H9 (cell line): ENCODE measurements around the gene TANK. TPM values are rescaled to one million over a fixed set of nuclear protein-coding genes. Genes with fewer than 3 reads are reported as not detected.

Experiments
- DNase-seq: peaks from one replicate; pipeline ENCODE4 v3.0.0-alpha.2; 2017
- H2AFZ ChIP-seq: one replicate; pipeline ENCODE4 v1.6.1; 2013; ENCODE audit warnings: mild to moderate bottlenecking, low read length, control low read depth, moderate library complexity
- H2AK5ac ChIP-seq: 2 replicates; pipeline ENCODE4 v1.6.1; 2013; ENCODE audit warnings: low read length, control low read depth, mixed read lengths; ENCODE audit not compliant: insufficient read length
- H2BK120ac ChIP-seq: one replicate; pipeline ENCODE4 v1.6.1; 2013; ENCODE audit warnings: low read depth, mild to moderate bottlenecking, low read length, control low read depth, inconsistent platforms; ENCODE audit not compliant: poor library complexity, severe bottlenecking
- H2BK12ac ChIP-seq: 2 replicates; pipeline ENCODE4 v1.6.1; 2013; ENCODE audit warnings: low read length, control low read depth, mixed read lengths, low read depth; ENCODE audit not compliant: insufficient read length
- H2BK15ac ChIP-seq: 2 replicates; pipeline ENCODE4 v1.6.1; 2013; ENCODE audit warnings: low read depth, low read length, control low read depth
- H2BK20ac ChIP-seq: one replicate; pipeline ENCODE4 v1.6.1; 2013; ENCODE audit warnings: low read depth, mild to moderate bottlenecking, low read length, control low read depth, inconsistent platforms; ENCODE audit not compliant: poor library complexity, severe bottlenecking
- H2BK5ac ChIP-seq: 2 replicates; pipeline ENCODE4 v1.6.1; 2013; ENCODE audit warnings: low read length, control low read depth, mixed read lengths; ENCODE audit not compliant: insufficient read length
- H3K14ac ChIP-seq: 2 replicates; pipeline ENCODE4 v1.6.1; 2013; ENCODE audit warnings: low read length, control low read depth; ENCODE audit not compliant: insufficient read depth
- H3K18ac ChIP-seq: 2 replicates; pipeline ENCODE4 v1.6.1; 2013; ENCODE audit warnings: low read depth, mild to moderate bottlenecking, mixed read lengths, low read length, control low read depth; ENCODE audit not compliant: insufficient read length
- H3K23ac ChIP-seq: 2 replicates; pipeline ENCODE4 v1.6.1; 2013; ENCODE audit warnings: low read length, control low read depth, mixed read lengths, low read depth; ENCODE audit not compliant: insufficient read length
- H3K23me2 ChIP-seq: 2 replicates; pipeline ENCODE4 v1.6.1; 2013; ENCODE audit warnings: low read depth, mild to moderate bottlenecking, mixed read lengths, low read length, control low read depth; ENCODE audit not compliant: insufficient read length, poor library complexity, severe bottlenecking
- H3K27ac ChIP-seq: 2 replicates; pipeline ENCODE4 v1.5.1; 2013; ENCODE audit warnings: low read length, control low read depth, mixed read lengths, low read depth; ENCODE audit not compliant: insufficient read length
- H3K27me3 ChIP-seq: 2 replicates; pipeline ENCODE4 v1.6.1; 2013; ENCODE audit warnings: low read length, control low read depth, inconsistent platforms; ENCODE audit not compliant: insufficient read depth
- H3K4ac ChIP-seq: 2 replicates; pipeline ENCODE4 v1.6.1; 2013; ENCODE audit warnings: low read depth, mild to moderate bottlenecking, control low read depth, inconsistent platforms, low read length, moderate library complexity
- H3K4me1 ChIP-seq: 2 replicates; pipeline ENCODE4 v1.6.1; 2013; ENCODE audit warnings: low read length, control low read depth, inconsistent platforms; ENCODE audit not compliant: insufficient read depth
- H3K4me2 ChIP-seq: 2 replicates; pipeline ENCODE4 v1.6.1; 2013; ENCODE audit warnings: low read length, control low read depth, mixed read lengths; ENCODE audit not compliant: insufficient read length, insufficient read depth
- H3K56ac ChIP-seq: 2 replicates; pipeline ENCODE4 v1.6.1; 2013; ENCODE audit warnings: low read depth, mild to moderate bottlenecking, mixed read lengths, low read length, control low read depth; ENCODE audit not compliant: insufficient read length
- H3K79me1 ChIP-seq: 2 replicates; pipeline ENCODE4 v1.6.1; 2013; ENCODE audit warnings: low read depth, mild to moderate bottlenecking, moderate library complexity, low read length, control low read depth, inconsistent platforms; ENCODE audit not compliant: insufficient read depth, poor library complexity, severe bottlenecking
- H3K79me2 ChIP-seq: 2 replicates; pipeline ENCODE4 v1.6.1; 2013; ENCODE audit warnings: low read length, control low read depth, inconsistent platforms; ENCODE audit not compliant: insufficient read depth
- H3K9ac ChIP-seq: 2 replicates; pipeline ENCODE4 v1.6.1; 2013; ENCODE audit warnings: low read length, control low read depth, mixed read lengths; ENCODE audit not compliant: insufficient read length; ENCODE audit errors: extremely low read depth
- H3K9me3 ChIP-seq: one replicate; pipeline ENCODE4 v1.6.1; 2013; ENCODE audit warnings: low read depth, low read length, inconsistent platforms; ENCODE audit not compliant: control insufficient read depth
- H3T11ph ChIP-seq: one replicate; pipeline ENCODE4 v1.6.1; 2013; ENCODE audit warnings: mild to moderate bottlenecking, low read length, control low read depth, inconsistent platforms
- H4K20me1 ChIP-seq: one replicate; pipeline ENCODE4 v1.6.1; 2013; ENCODE audit not compliant: control insufficient read depth, insufficient read length, insufficient read depth
- H4K5ac ChIP-seq: 2 replicates; pipeline ENCODE4 v1.6.1; 2013; ENCODE audit warnings: low read depth, mild to moderate bottlenecking, mixed read lengths, low read length, control low read depth; ENCODE audit not compliant: insufficient read length
- H4K8ac ChIP-seq: replicated peaks from 2 replicates; pipeline ENCODE4 v1.6.1; 2013; ENCODE audit warnings: low read length, control low read depth, mixed read lengths, low read depth; ENCODE audit not compliant: insufficient read length
- H4K91ac ChIP-seq: 2 replicates; pipeline ENCODE4 v1.6.1; 2013; ENCODE audit warnings: low read depth, mild to moderate bottlenecking, moderate library complexity, mixed read lengths, low read length, control low read depth; ENCODE audit not compliant: insufficient read length
- H3K27ac Mint-ChIP-seq, 3 experiments: 2 replicates in 2 of 3; 3 replicates in 1 of 3; pipeline ENCODE4 v1.8.0; 2020 to 2021; ENCODE audit warnings: mixed read lengths in 3 of 3, mild to moderate bottlenecking in 1 of 3, moderate library complexity in 1 of 3
- H3K27me3 Mint-ChIP-seq: 2 replicates; pipeline ENCODE4 v1.8.0; 2021; ENCODE audit warnings: low read depth, mild to moderate bottlenecking, moderate library complexity, mixed read lengths
- H3K36me3 Mint-ChIP-seq, 3 experiments: 2 replicates in 2 of 3; 3 replicates in 1 of 3; pipeline ENCODE4 v1.8.0; 2020 to 2021; ENCODE audit warnings: low read depth in 3 of 3, mixed read lengths in 3 of 3; ENCODE audit not compliant: insufficient read depth in 1 of 3
- H3K4me1 Mint-ChIP-seq, 2 experiments: 2 replicates each; pipeline ENCODE4 v1.8.0; 2020; ENCODE audit warnings: mixed read lengths in 2 of 2
- H3K4me3 Mint-ChIP-seq, 2 experiments: 2 replicates in 1 of 2; 3 replicates in 1 of 2; pipeline ENCODE4 v1.8.0; 2020 to 2021; ENCODE audit warnings: mild to moderate bottlenecking in 2 of 2, mixed read lengths in 2 of 2, moderate library complexity in 1 of 2
- H3K9me3 Mint-ChIP-seq, 2 experiments: 2 replicates in 1 of 2; 3 replicates in 1 of 2; pipeline ENCODE4 v1.8.0; 2020; ENCODE audit warnings: mild to moderate bottlenecking in 2 of 2, mixed read lengths in 2 of 2, moderate library complexity in 1 of 2
- WGBS: extraction: QIAGEN DNeasy Blood & Tissue Kit; methylation state at CpG from one replicate; pipeline ENCODE4 v1.1.7; 2013; ENCODE audit warnings: missing lambda C conversion rate, low lambda C conversion rate, mixed read lengths; ENCODE audit not compliant: insufficient read length; ENCODE audit errors: extremely low coverage; 5-methylcytosine and 5-hydroxymethylcytosine counted together
- total RNA-seq: library from RNA; stranded (reverse); gene quantifications from 2 replicates; pipeline ENCODE4 v1.2.1, GENCODE V29; 2021
- TF ChIP-seq, protein P1 (sequence below): fragments of 200-600 bp; sonication (generic); conservative IDR thresholded peaks from 3 replicates; pipeline ENCODE4 v1.8.0; 2021; ENCODE audit warnings: antibody characterized with exemption, mild to moderate bottlenecking

Gene TANK
- total RNA-seq, 1 experiment from 2014 or later = 23.9 TPM

DNA sequence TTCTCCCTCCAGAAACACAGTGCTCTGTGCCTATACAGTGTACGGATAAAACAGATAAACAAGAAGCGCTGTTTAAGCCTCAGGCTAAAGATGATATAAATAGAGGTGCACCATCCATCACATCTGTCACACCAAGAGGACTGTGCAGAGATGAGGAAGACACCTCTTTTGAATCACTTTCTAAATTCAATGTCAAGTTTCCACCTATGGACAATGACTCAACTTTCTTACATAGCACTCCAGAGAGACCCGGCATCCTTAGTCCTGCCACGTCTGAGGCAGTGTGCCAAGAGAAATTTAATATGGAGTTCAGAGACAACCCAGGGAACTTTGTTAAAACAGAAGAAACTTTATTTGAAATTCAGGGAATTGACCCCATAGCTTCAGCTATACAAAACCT, 70.7 kb downstream of the TANK start:
- no peak overlapping the region for H2AK5ac ChIP-seq
- H3K23ac ChIP-seq = no peak overlapping the region
- no peak overlapping the region for H2BK20ac ChIP-seq
- no peak for DNase-seq
- H3K4me1 Mint-ChIP-seq = no peaks in the 10 kb centered on the region
- H4K5ac ChIP-seq = no peak overlapping the region
- H4K91ac ChIP-seq = no peak overlapping the region
- H3K9me3 Mint-ChIP-seq = no peaks in the 10 kb centered on the region
- H4K20me1 ChIP-seq = no peaks in the 10 kb centered on the region
- H3K9ac ChIP-seq = no peak overlapping the region
- no peak overlapping the region for H3K4ac ChIP-seq
- H3K23me2 ChIP-seq = no peaks in the 10 kb centered on the region
- no peaks in the 10 kb centered on the region for H3K27me3 Mint-ChIP-seq
- peaks cover 0 to 5% (median 0%) of the 10 kb centered on the region in 3 experiments; a peak in 3 of 7 replicates for H3K36me3 Mint-ChIP-seq
- H2AFZ ChIP-seq = no peak overlapping the region
- H3K79me2 ChIP-seq = no peaks in the 10 kb centered on the region
- no peak overlapping the region for H4K8ac ChIP-seq
- H3K56ac ChIP-seq = no peak overlapping the region
- no peak overlapping the region for H3K18ac ChIP-seq
- H3K14ac ChIP-seq = no peak overlapping the region
- no peaks in the 10 kb centered on the region for H3K79me1 ChIP-seq
- no peak overlapping the region for H2BK120ac ChIP-seq
- no peak overlapping the region for H3K4me2 ChIP-seq
- no CpG with 5 or more reads among the region's 4 CpGs for WGBS
- no peak overlapping the region for H2BK15ac ChIP-seq
- H3K4me3 Mint-ChIP-seq = no peak overlapping the region
- H3K4me1 ChIP-seq = no peaks in the 10 kb centered on the region
- H3K27ac Mint-ChIP-seq = peak overlapping the region in 1 of 3 experiments; percentile 50; a peak in 1 of 7 replicates
- no peak overlapping the region for H2BK12ac ChIP-seq
- H3K9me3 ChIP-seq = no peaks in the 10 kb centered on the region
- H3K27me3 ChIP-seq = no peaks in the 10 kb centered on the region
- no peak overlapping the region for H3T11ph ChIP-seq
- TF ChIP-seq, protein P1, sequence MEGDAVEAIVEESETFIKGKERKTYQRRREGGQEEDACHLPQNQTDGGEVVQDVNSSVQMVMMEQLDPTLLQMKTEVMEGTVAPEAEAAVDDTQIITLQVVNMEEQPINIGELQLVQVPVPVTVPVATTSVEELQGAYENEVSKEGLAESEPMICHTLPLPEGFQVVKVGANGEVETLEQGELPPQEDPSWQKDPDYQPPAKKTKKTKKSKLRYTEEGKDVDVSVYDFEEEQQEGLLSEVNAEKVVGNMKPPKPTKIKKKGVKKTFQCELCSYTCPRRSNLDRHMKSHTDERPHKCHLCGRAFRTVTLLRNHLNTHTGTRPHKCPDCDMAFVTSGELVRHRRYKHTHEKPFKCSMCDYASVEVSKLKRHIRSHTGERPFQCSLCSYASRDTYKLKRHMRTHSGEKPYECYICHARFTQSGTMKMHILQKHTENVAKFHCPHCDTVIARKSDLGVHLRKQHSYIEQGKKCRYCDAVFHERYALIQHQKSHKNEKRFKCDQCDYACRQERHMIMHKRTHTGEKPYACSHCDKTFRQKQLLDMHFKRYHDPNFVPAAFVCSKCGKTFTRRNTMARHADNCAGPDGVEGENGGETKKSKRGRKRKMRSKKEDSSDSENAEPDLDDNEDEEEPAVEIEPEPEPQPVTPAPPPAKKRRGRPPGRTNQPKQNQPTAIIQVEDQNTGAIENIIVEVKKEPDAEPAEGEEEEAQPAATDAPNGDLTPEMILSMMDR = no peak
- H3K27ac ChIP-seq = no peak overlapping the region
- H2BK5ac ChIP-seq = no peak overlapping the region
